Activated naive CD8-positive, alpha-beta T cell treated with anti-CD3 and anti-CD28 coated beads, Interleukin-2, amount 50 U/mL, for 24 hours (primary cell): ENCODE data around the gene FOXO6.

Experiments
- ATAC-seq: fragments of 150-1000 bp; cut with Tn5 transposase; one replicate; pipeline ENCODE4 v1.10.0; 2021
- DNase-seq: peaks from one replicate; pipeline ENCODE4 v3.0.0; 2021
- H3K27ac Mint-ChIP-seq: one replicate; pipeline ENCODE4 v1.8.0; 2021; ENCODE audit warnings: mild to moderate bottlenecking, mixed read lengths
- H3K27me3 Mint-ChIP-seq: one replicate; pipeline ENCODE4 v1.8.0; 2021; ENCODE audit warnings: mixed read lengths
- H3K36me3 Mint-ChIP-seq: one replicate; pipeline ENCODE4 v1.8.0; 2021; ENCODE audit warnings: low read depth, mixed read lengths
- H3K4me1 Mint-ChIP-seq: one replicate; pipeline ENCODE4 v1.8.0; 2021; ENCODE audit warnings: mixed read lengths
- H3K4me3 Mint-ChIP-seq: one replicate; pipeline ENCODE4 v1.8.0; 2021; ENCODE audit warnings: mild to moderate bottlenecking, moderate library complexity, mixed read lengths
- H3K9me3 Mint-ChIP-seq: one replicate; pipeline ENCODE4 v1.8.0; 2021; ENCODE audit warnings: mixed read lengths

FOXO6 gene

DNA sequence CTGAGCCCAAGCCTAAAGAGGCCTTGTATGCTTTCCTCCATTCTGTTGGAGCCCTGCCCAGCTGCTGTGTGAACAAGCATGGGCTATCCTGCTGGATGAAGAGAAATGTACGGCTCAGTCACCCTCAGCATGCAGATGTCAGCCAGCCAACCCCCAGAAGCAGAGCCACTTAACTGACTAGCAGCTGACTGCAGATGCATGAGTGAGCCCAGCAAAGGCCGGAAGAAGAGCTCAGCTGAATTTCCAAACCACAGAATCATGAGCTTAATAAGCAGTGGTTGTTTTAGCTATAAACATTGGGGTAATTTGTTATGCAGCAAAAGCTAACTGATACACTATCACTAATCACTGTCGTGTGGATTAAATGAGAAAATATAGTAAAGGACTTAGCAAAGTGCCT is 39.0 kb downstream of the FOXO6 start:
- H3K9me3 Mint-ChIP-seq: no peaks in the 10 kb centered on the region
- H3K4me3 Mint-ChIP-seq: no peak overlapping the region
- H3K36me3 Mint-ChIP-seq: no peaks in the 10 kb centered on the region
- no peak overlapping the region for H3K27ac Mint-ChIP-seq
- no peak for DNase-seq
- no peak for ATAC-seq
- peaks cover 34% of the 10 kb centered on the region for H3K27me3 Mint-ChIP-seq
- H3K4me1 Mint-ChIP-seq: no peaks in the 10 kb centered on the region

DNA sequence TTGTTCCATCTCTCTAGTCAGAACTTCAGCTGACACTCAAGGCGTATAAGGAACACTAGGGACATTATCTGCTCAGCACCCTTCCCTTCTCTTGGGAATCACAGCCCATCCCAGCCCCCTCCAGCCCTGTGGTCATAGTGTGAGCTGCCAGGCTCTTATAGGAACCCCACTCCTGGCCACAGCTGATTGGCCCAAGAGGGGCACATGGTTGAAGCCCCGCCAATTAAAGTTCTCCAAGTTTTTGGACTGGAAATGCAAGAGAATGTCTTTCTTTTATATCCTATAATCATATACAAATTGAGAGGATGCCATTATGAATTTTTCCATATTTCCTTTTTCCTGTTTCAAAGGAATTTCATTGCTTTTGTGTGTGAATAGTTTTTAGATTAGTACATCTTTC is 40.7 kb downstream of the FOXO6 start:
- no peaks in the 10 kb centered on the region for H3K9me3 Mint-ChIP-seq
- no peak for DNase-seq
- no peak overlapping the region for H3K4me3 Mint-ChIP-seq
- ATAC-seq: no peak
- H3K4me1 Mint-ChIP-seq: no peaks in the 10 kb centered on the region
- peaks cover 22% of the 10 kb centered on the region for H3K27me3 Mint-ChIP-seq
- no peak overlapping the region for H3K27ac Mint-ChIP-seq
- no peaks in the 10 kb centered on the region for H3K36me3 Mint-ChIP-seq

DNA sequence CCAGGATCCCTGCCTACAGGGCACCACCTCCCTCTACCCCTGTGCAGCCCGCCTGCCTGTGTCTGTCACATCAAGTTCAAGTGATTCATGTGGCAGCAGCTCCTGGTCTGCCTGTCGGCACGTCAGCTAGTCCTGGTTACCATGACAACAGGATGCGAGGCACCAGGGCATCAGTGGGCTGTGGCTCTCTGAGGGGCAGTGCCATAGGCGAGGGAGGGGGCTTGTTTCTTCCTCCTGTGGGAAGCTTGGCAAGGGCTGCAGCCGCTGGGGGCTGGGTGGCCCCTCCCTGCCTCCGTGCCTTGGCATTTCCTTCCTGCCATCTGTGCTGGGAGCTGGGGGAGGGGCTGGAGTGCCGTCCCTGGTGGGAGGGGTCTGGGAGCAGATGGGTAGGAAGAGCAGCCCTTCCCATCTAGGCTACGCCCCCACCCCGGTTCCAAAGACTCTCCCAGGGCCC is 43.1 kb downstream of the FOXO6 start:
- no peaks in the 10 kb centered on the region for H3K36me3 Mint-ChIP-seq
- H3K9me3 Mint-ChIP-seq: no peaks in the 10 kb centered on the region
- ATAC-seq: peak; percentile 60
- H3K4me3 Mint-ChIP-seq: no peak overlapping the region
- H3K27ac Mint-ChIP-seq: no peak overlapping the region
- peaks cover 2% of the 10 kb centered on the region for H3K4me1 Mint-ChIP-seq
- peak; percentile 32 for DNase-seq
- peaks cover 37% of the 10 kb centered on the region for H3K27me3 Mint-ChIP-seq

DNA sequence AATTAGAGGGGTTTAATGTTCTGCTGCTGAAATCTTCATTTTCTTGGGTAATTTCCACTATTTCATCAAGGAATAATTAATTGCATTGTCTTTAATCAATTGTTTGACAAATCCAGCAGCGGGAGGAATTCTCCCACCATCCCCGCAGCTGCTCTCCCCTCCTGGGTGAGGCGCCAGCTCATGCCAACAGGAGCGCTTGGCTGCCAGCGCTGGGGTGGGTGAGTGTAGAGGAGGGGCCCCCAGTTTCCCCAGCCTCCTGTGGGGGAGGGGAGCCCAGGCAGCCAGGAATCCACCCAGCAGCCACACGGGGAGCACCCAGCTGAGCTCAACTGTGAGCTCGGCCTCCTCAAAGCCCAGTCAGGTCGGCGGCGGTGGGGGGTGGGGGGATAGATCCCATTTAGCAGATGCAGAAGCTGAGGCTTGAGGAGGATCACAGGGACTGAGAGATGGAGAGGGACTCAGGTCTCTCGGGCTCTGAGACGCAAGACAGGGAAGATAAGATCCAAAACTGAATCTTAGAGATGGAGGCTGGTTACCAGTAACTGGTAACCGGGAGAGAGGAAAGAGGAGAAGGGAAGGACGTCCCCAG is 46.5 kb downstream of the FOXO6 start:
- H3K9me3 Mint-ChIP-seq: no peaks in the 10 kb centered on the region
- peaks cover 34% of the 10 kb centered on the region for H3K27me3 Mint-ChIP-seq
- ATAC-seq: no peak
- no peaks in the 10 kb centered on the region for H3K36me3 Mint-ChIP-seq
- H3K4me1 Mint-ChIP-seq: peaks cover 2% of the 10 kb centered on the region
- no peak overlapping the region for H3K27ac Mint-ChIP-seq
- H3K4me3 Mint-ChIP-seq: no peak overlapping the region
- DNase-seq: no peak

DNA sequence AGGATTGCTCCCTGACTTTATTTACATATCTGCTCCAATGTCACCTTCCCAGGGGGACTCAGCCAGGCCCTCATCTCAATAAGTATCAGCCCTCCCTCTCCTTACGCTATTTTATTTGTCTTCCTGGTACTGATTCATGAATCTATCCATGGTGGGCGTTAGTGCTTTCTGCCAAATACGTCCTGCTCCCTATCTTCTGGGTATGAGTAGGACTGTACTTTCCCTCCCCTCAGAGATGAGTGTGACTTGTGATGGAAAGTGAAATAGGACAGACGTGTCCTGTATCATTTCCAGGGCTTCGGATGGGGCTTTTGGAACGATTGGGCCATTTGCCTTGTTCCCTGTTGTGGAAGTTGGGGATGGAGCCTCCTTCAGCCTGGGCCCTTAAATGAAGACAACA is 47.5 kb downstream of the FOXO6 start:
- H3K27me3 Mint-ChIP-seq: peaks cover 27% of the 10 kb centered on the region
- no peaks in the 10 kb centered on the region for H3K36me3 Mint-ChIP-seq
- DNase-seq (no peak), ATAC-seq (no peak)
- H3K9me3 Mint-ChIP-seq: no peaks in the 10 kb centered on the region
- H3K4me3 Mint-ChIP-seq: no peak overlapping the region
- peaks cover 2% of the 10 kb centered on the region for H3K4me1 Mint-ChIP-seq
- no peak overlapping the region for H3K27ac Mint-ChIP-seq

DNA sequence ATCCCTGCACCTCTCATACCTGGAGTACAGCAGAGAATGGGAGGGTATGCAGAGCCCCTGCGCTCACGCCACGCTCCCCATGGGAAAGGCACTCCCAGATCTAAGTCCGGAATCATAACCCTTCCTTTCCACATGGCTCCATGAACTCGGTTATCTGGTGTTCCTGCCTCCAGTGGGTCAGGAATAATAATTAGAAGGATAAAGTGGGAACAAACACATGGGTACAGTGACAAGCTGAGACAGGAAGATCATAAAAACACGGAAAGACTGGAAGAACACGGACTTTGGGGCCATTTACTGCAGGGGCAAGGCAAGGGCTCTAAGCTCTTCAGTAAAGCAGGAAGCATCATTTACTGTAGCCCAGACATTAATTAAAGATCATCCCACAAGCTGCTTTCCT is 48.6 kb downstream of the FOXO6 start:
- Mint-ChIP-seq H3K27me3 (peaks cover 25% of the 10 kb centered on the region), H3K9me3 (no peaks in the 10 kb centered on the region), H3K27ac (no peak overlapping the region), H3K4me1 (peaks cover 2% of the 10 kb centered on the region), H3K36me3 (no peaks in the 10 kb centered on the region), H3K4me3 (no peak overlapping the region)
- DNase-seq (no peak), ATAC-seq (no peak)

DNA sequence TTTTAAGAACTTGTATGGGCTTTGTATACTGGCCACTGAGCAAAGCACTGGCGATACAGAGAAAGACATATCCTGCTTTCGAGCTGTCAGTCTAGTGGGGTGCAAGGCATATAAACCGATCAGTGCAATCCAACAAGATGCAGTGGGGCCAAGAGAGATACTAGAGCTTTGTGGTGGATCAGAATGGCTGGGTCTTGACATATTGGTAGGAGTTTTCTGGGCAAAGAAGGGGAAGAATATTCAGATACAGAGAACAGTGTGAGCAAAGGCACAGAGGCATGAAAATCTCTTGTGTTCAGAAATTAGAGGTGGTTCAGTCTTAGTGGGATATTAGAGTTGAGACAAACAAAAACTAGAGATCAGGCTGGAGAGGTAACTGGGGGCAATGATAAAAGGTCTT is 49.2 kb downstream of the FOXO6 start:
- no peaks in the 10 kb centered on the region for H3K36me3 Mint-ChIP-seq
- ATAC-seq: no peak
- DNase-seq: no peak
- peaks cover 2% of the 10 kb centered on the region for H3K4me1 Mint-ChIP-seq
- H3K27me3 Mint-ChIP-seq: peaks cover 25% of the 10 kb centered on the region
- no peak overlapping the region for H3K27ac Mint-ChIP-seq
- no peak overlapping the region for H3K4me3 Mint-ChIP-seq
- H3K9me3 Mint-ChIP-seq: no peaks in the 10 kb centered on the region

DNA sequence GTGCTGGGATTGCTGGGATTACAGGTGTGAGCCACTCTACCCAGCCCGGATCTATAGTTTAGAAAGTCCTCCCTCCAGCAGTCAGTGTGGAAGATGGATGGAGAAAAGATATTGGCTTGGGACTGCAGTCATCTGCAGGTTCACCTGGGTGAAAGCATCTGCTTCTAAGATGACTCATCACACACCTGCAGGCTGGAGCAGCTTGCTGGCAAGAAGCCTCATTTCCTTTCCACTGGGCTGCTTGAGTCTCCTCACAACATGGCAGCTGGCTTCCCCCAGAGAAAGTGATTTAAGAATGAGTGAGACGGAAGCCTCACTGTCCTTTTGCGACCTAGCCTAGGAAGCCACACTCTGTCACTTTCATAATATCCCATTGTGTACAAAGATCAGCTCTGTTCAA is 50.0 kb downstream of the FOXO6 start:
- ATAC-seq: no peak
- Mint-ChIP-seq H3K9me3 (no peaks in the 10 kb centered on the region), H3K27ac (no peak overlapping the region), H3K4me3 (no peak overlapping the region), H3K4me1 (peaks cover 2% of the 10 kb centered on the region), H3K27me3 (peaks cover 25% of the 10 kb centered on the region), H3K36me3 (no peaks in the 10 kb centered on the region)
- no peak for DNase-seq

DNA sequence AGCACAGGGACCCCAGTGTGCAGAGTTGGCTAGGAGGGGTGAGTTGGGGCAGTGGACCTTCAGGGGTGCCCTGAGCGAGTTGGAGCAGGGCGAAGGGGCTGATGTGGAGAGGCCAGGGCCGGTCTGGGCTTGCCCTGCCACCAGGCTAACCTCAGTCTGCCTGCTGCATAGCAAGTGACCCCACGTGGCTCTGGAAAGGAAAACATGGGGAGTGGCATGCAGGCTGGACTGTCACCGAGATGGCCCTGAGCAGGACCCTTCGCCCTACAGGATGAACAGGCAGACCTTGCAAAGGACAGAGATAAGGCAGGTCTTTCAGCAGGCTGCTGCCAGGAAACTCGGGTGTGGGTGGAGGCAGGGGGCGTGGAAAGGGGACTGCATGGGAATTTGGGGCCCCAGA is 51.5 kb downstream of the FOXO6 start:
- Mint-ChIP-seq H3K9me3 (no peaks in the 10 kb centered on the region), H3K36me3 (no peaks in the 10 kb centered on the region), H3K4me3 (no peak overlapping the region), H3K27ac (no peak overlapping the region), H3K27me3 (peaks cover 25% of the 10 kb centered on the region), H3K4me1 (peaks cover 2% of the 10 kb centered on the region)
- ATAC-seq: no peak
- DNase-seq: no peak

DNA sequence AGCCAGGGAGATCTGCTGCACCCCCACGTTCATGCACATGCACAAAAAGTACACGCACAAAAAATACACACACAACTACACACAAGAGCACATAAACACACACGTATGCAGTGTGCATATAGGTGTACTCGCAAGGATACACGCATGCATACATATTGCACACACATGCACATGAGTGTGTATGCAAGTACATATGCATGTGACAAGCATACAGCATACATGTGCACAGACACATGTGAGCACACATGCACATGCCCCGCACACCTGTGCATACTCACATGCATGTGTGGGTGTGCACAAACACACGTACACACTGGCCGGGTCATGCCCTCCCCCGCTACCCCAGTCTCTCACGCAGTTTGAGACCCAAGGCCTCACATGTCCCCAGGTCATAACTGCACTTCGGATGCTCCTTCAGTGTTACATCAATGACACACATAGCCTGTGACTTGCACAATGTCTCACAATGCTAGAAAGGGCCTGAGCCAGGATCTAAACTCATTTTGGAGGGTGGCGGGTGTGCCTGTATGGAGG is 52.6 kb downstream of the FOXO6 start:
- ATAC-seq: no peak
- no peak overlapping the region for H3K4me3 Mint-ChIP-seq
- DNase-seq: no peak
- H3K36me3 Mint-ChIP-seq: no peaks in the 10 kb centered on the region
- no peak overlapping the region for H3K27ac Mint-ChIP-seq
- H3K27me3 Mint-ChIP-seq: peaks cover 16% of the 10 kb centered on the region
- no peaks in the 10 kb centered on the region for H3K4me1 Mint-ChIP-seq
- H3K9me3 Mint-ChIP-seq: no peaks in the 10 kb centered on the region

DNA sequence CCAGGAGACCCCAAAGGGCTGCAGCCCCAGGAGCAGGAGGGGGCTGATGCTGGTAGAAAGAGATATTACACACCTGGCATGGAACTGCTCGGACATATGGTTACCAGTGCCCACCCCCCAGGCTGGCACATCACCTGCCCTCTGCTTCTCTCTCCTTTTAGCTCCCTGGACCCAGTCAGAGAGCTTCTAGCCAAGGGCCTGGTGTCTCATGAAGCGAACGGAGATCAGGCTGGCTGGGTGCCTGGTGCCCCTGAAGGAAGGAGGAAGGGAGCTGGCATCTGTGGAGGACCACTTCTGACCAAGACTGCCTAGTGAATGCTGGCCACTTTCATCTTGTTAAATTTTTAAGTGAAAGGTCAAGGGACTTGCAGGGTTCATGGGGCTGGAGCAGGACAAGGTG is 53.1 kb downstream of the FOXO6 start:
- no peaks in the 10 kb centered on the region for H3K4me1 Mint-ChIP-seq
- no peak overlapping the region for H3K27ac Mint-ChIP-seq
- peaks cover 11% of the 10 kb centered on the region for H3K27me3 Mint-ChIP-seq
- no peaks in the 10 kb centered on the region for H3K36me3 Mint-ChIP-seq
- ATAC-seq (no peak), DNase-seq (no peak)
- no peak overlapping the region for H3K4me3 Mint-ChIP-seq
- H3K9me3 Mint-ChIP-seq: no peaks in the 10 kb centered on the region

DNA sequence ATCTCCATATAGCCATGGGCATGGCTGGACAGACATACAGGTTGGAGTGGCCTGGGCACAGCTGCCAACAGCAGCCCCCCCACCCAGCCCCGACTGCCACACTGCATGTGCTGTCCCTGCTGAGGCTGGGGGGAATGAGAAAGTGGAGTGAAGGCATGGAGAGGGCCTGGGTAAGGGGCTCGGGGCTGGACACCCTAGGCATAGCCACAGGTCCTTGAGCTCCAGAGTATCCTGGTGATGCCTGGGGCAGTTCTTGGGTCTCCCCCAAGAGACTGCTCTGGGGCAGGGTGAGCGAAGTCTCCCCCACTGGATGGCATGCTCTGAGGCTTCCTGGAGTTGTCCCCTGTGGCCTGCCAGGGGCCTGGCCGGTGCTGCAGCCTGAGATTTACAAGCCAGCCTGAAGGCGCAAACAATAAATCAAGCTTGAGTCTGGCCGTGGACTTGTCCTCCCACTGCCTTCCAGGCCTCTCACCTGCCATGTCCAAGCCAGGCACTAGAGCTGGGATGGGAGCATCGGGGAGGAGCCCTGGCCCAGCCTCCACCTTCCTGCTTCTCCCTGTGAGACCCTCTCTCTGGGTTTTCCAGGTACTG is 53.6 kb downstream of the FOXO6 start:
- Mint-ChIP-seq H3K27ac (no peak overlapping the region), H3K4me3 (no peak overlapping the region), H3K27me3 (peaks cover 6% of the 10 kb centered on the region), H3K9me3 (no peaks in the 10 kb centered on the region), H3K36me3 (no peaks in the 10 kb centered on the region), H3K4me1 (no peaks in the 10 kb centered on the region)
- DNase-seq (no peak), ATAC-seq (no peak)

DNA sequence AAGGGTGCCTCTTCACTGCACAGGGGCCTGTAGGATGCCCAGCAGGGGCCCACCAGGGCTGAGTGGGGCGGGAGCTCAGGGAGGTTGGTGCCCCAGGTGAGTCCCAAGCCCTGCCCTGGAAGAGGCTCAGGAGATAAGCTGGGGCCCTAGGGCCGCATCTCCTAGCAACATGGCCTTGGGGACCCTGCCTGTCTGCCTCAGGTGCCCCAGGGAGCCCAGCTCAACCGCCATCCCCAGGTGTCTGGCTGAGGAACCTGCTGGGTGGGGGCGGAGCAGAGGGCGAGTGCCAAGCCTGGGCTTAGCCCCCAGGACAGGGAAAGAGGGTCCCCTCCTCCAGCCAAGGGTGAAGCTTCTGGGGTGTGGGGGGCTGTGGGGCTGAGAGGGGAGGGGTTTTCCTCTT is 54.8 kb downstream of the FOXO6 start:
- H3K27me3 Mint-ChIP-seq: peaks cover 2% of the 10 kb centered on the region

DNA sequence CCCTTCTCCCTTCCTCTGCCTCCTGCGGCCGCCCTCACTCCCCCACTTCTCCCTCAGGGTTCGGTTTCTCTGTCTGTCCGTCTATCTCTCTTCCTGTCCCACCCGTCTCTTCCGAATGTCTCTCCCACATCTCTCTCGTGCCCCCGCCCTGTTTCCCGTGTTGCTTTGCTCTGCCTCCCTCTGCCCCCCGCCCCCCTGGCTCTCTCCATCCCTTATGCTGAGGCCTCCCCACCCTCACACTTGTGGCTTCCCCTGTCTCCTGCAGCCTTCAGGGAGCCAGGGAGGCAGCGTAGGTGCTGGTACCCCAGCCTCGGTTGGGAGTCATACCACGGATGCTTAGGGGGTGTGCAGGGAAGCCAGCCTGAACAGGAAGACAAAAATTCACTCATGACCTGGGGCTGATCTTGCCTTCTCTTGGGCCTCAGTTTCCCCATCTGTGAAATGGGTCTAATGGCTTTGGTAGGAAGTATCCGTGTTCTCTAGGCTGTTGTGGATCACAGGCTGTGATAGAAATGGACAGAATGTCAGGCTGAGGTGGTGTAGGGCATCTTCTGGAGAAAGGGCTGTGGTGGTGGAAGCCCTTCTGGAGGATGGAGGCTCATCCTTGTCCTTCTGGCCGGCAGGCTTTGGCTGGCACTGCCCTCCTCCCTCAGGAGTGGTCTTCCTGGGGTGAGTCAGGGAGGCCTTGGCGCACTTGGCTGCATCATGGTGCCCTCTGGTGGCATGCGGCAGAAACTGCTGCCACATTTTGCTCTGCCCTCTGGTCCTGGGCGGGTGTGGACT is 55.5 kb downstream of the FOXO6 start:
- Mint-ChIP-seq H3K27me3 (peaks cover 2% of the 10 kb centered on the region), H3K4me3 (no peak overlapping the region), H3K36me3 (no peaks in the 10 kb centered on the region), H3K9me3 (no peaks in the 10 kb centered on the region), H3K27ac (no peak overlapping the region), H3K4me1 (no peaks in the 10 kb centered on the region)
- ATAC-seq (peak; percentile 56), DNase-seq (peak; percentile 66)

More for the DNA sequence above, 54.8 kb downstream of the FOXO6 start:
- Mint-ChIP-seq H3K36me3 (no peaks in the 10 kb centered on the region), H3K4me3 (no peak overlapping the region), H3K9me3 (no peaks in the 10 kb centered on the region), H3K4me1 (no peaks in the 10 kb centered on the region), H3K27ac (no peak overlapping the region)
- ATAC-seq: no peak
- no peak for DNase-seq

DNA sequence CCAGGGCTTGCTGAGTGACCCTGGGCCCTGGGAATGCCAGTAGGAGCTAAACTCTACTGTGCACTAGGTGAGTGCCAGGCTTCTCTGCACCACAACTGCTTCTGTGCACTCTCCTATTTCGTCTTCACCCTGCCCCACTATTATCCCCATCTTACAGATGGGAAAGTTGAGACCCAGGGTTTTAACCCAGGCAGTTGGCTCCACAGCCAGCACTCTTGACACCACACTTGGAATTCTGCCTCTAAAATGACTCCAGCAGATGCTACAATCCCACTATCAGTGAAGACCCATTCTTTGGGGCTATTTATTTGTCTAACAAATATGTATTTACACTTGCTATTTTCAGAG is 56.1 kb downstream of the FOXO6 start:
- H3K36me3 Mint-ChIP-seq: no peaks in the 10 kb centered on the region
- no peaks in the 10 kb centered on the region for H3K4me1 Mint-ChIP-seq
- no peak for ATAC-seq
- DNase-seq: no peak
- peaks cover 2% of the 10 kb centered on the region for H3K27me3 Mint-ChIP-seq
- no peak overlapping the region for H3K27ac Mint-ChIP-seq
- H3K4me3 Mint-ChIP-seq: no peak overlapping the region
- H3K9me3 Mint-ChIP-seq: no peaks in the 10 kb centered on the region
